Thyroid gland (tissue), 4 donors: ENCODE data around the gene RHOV. TPM values are rescaled to one million over a fixed set of nuclear protein-coding genes. Genes with fewer than 3 reads are reported as not detected.
"Not testable (repeated sequence)": the region's sequence is repeated elsewhere in the genome, so short reads cannot be mapped to it uniquely, and the experiment has no call there.

Experiments used
- DNase-seq, 2 donors: peaks; one replicate each; pipeline ENCODE4 v3.0.0-alpha.2; 2019
- H3K27ac ChIP-seq, 3 donors: fragments of 200-600 bp; sonication (generic); 1 replicate in 2 of 3; 2 replicates in 1 of 3; pipeline ENCODE4 v1.5.1; 2016 to 2019; ENCODE audit warnings: mild to moderate bottlenecking in 1 of 3, moderate library complexity in 1 of 3
- H3K27me3 ChIP-seq: fragments of 200-600 bp; sonication (generic); one replicate; pipeline ENCODE4 v1.5.1; 2019
- H3K36me3 ChIP-seq, 2 donors: fragments of 200-600 bp; sonication (generic); one replicate each; pipeline ENCODE4 v1.5.1; 2016 to 2019
- H3K4me1 ChIP-seq, 2 donors: fragments of 200-600 bp; sonication (generic); one replicate each; pipeline ENCODE4 v1.5.1; 2017 to 2019
- H3K4me3 ChIP-seq, 3 donors: fragments of 200-600 bp; sonication (generic); replicated peaks in 1 of 3; 1 replicate in 2 of 3; 2 replicates in 1 of 3; pipeline ENCODE4 v1.5.1; 2016; ENCODE audit warnings: mild to moderate bottlenecking in 1 of 3
- H3K9me3 ChIP-seq: fragments of 200-600 bp; sonication (generic); one replicate; pipeline ENCODE4 v1.5.1; 2017
- CTCF ChIP-seq, 6 experiments: fragments of 200-600 bp in 3 of 6; fragments of 450-650 bp in 3 of 6; sonication (generic) in 3 of 6; IDR thresholded peaks; one replicate each; pipeline ENCODE4 v1.5.1; 2016 to 2019; ENCODE audit warnings: antibody characterized with exemption in 6 of 6, mild to moderate bottlenecking in 2 of 6, inconsistent platforms in 1 of 6, moderate library complexity in 1 of 6
- POLR2A ChIP-seq, 2 donors: fragments of 450-650 bp; IDR thresholded peaks; one replicate each; pipeline ENCODE4 v1.6.1; 2017; ENCODE audit warnings: antibody characterized with exemption in 2 of 2, mild to moderate bottlenecking in 2 of 2, moderate library complexity in 1 of 2
- WGBS, 2 donors: methylation state at CpG; one replicate each; pipeline ENCODE4 v1.1.5; 2017; 5-methylcytosine and 5-hydroxymethylcytosine counted together
- intact Hi-C: fragments of 100-400 bp; cut with DNase I; formaldehyde crosslinking; loops from one replicate; pipeline ENCODE4 v1.15.1; 2023
- total RNA-seq, 4 donors: library from RNA; depleted of rRNA; stranded (reverse); fragments of >200 nt; gene quantifications; one replicate each; pipeline ENCODE4 v1.2.3, GENCODE V29; 2016

RHOV gene
- total RNA-seq, 4 donors from 2014 or later = 0.29 TPM; not detected in 3

GRCh38 chr15:40869686-40870085 is 4.3 kb downstream of the RHOV start:
- Histone ChIP-seq H3K4me3 (no peak overlapping the region), H3K9me3 (no peaks in the 10 kb centered on the region), H3K36me3 (no peaks in the 10 kb centered on the region), H3K27me3 (no peaks in the 10 kb centered on the region), H3K27ac (no peak overlapping the region), H3K4me1 (peaks cover 0 to 13% of the 10 kb centered on the region in 2 donors)
- intact Hi-C loops = no loop called here
- TF ChIP-seq CTCF (IDR thresholded peaks at IDR 0.05) (no peak), POLR2A (IDR thresholded peaks at IDR 0.05) (no peak)
- DNase-seq = no peak
- 79 to 93% methylated on average over 5 of the region's 5 CpGs for WGBS, 2 donors

GRCh38 chr15:40867199-40867598 is 6.8 kb downstream of the RHOV start:
- DNase-seq = no peak
- 94 to 96% methylated on average over 4 of the region's 4 CpGs for WGBS, 2 donors
- Histone ChIP-seq H3K9me3 (no peaks in the 10 kb centered on the region), H3K4me3 (no peak overlapping the region), H3K27ac (no peak overlapping the region), H3K4me1 (no peaks in the 10 kb centered on the region), H3K36me3 (no peaks in the 10 kb centered on the region), H3K27me3 (no peaks in the 10 kb centered on the region)
- intact Hi-C loops = no loop called here
- no peak for TF ChIP-seq POLR2A (IDR thresholded peaks at IDR 0.05)
- no peak for TF ChIP-seq CTCF (IDR thresholded peaks at IDR 0.05)

GRCh38 chr15:40863660-40864270 is 10.3 kb downstream of the RHOV start:
- no peak overlapping the region for H3K27ac ChIP-seq
- no peaks in the 10 kb centered on the region for H3K36me3 ChIP-seq
- no peak for TF ChIP-seq POLR2A (IDR thresholded peaks at IDR 0.05)
- no peak for TF ChIP-seq CTCF (IDR thresholded peaks at IDR 0.05)
- 69 to 82% methylated on average over 4 of the region's 4 CpGs for WGBS, 2 donors
- H3K4me3 ChIP-seq = no peak overlapping the region
- H3K4me1 ChIP-seq = no peaks in the 10 kb centered on the region
- intact Hi-C loops = no loop called here
- DNase-seq = no peak
- H3K9me3 ChIP-seq = no peaks in the 10 kb centered on the region
- no peaks in the 10 kb centered on the region for H3K27me3 ChIP-seq

GRCh38 chr15:40861147-40861546 is 12.9 kb downstream of the RHOV start:
- H3K27ac ChIP-seq, H3K4me3 ChIP-seq, H3K4me1 ChIP-seq, H3K9me3 ChIP-seq, intact Hi-C loops, DNase-seq, H3K27me3 ChIP-seq: not testable (repeated sequence)
- peaks cover under 1 to 13% of the 10 kb centered on the region in 2 donors for H3K36me3 ChIP-seq
- WGBS, 2 donors = 82% methylated on average over 4 of the region's 4 CpGs

- Histone ChIP-seq H3K9me3 (no peaks in the 10 kb centered on the region), H3K27me3 (no peaks in the 10 kb centered on the region), H3K27ac (no peak overlapping the region), H3K4me1 (peaks cover 5 to 9% of the 10 kb centered on the region in 2 donors), H3K36me3 (peaks cover 8 to 26% of the 10 kb centered on the region in 2 donors), H3K4me3 (no peak overlapping the region)
- intact Hi-C loops = loop anchor here (5.0 kb wide), 1 partner anchor 323 kb away; no protein-coding TSS in a partner anchor
- peak in 5 of 6 experiments; percentile 48 to 72 (median 52) for TF ChIP-seq CTCF (IDR thresholded peaks at IDR 0.05)
- no peak for TF ChIP-seq POLR2A (IDR thresholded peaks at IDR 0.05)
- DNase-seq = peak; percentile 78 to 84
- WGBS, 2 donors = 27 to 33% methylated on average over 18 of the region's 18 CpGs
These were observed 14.7 kb downstream of the RHOV start for GRCh38 chr15:40859206-40859851.
